ENCODE results near the gene PPP1R1C. TPM values are rescaled to one million over a fixed set of nuclear protein-coding genes. Genes with fewer than 3 reads are reported as not detected.
"Not testable (repeated sequence)": the region's sequence is repeated elsewhere in the genome, so short reads cannot be mapped to it uniquely, and the experiment has no call there.

Gene PPP1R1C
- polyA plus RNA-seq, 4 donors, result 1.5 to 3.3 (median 2.9) TPM

DNA sequence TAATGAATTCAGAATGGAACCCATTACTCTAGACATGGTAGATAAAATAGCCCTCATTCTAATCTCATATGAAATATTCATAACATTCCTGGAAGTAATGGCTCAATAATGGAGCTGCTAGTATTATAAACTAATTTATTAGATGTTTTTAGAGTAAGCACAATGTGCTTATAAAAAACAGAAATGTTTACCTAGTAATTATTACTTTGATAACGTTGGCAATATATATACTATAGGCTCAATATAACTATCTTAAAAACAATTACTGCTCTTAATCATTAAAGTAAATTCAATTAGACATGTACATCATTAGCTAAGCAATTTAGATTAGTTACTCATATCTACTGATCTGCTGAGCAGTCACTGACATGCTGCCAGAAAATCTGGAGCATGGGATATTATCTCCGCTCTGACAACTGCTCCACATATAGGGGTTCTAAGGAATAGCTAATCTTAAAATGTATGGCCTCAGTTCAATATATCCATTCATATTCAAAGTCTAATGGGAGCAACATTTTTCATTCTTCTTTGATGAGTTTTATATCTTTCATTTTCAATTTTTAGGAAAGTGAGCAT lies 19.4 kb downstream of the PPP1R1C start:
- DNase-seq (ENCODE audit: low read depth in 4 of 4, low spot score in 3 of 4), result no peak

DNA sequence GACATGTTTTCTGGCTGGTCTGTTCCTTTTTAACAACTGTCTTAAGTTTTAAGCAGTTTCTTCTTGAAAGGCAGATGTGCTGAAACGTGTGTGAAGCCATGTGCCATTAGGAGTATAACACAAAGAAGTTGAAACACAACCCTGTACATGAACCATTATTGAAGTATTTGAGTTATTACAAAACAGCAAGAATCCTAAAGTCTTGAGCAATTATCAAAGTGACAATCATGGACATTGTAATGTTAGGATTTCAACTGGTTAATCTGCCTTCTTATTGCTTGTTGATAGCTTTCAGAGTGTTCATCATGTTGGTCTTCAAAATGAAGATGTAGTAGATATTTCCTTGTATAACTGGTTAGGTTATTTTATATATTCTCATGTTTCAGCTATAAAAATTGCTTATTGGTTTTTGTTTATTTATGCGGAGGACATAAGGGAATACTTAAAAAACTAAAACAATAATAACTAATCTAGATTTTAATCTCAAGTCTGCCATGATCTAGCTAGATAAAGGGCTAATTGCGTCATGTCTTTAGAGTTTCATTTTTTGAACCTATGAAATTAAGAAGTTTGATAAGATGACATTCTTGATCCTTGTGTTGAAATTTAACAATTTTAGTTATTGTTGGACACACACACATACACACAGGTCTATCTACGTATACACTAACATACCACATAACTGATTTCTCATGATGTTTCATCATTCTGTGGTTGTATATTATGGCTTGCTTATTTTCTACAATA lies 21.1 kb downstream of the PPP1R1C start:
- DNase-seq (ENCODE audit: low read depth in 4 of 4, low spot score in 3 of 4), result no peak

DNA sequence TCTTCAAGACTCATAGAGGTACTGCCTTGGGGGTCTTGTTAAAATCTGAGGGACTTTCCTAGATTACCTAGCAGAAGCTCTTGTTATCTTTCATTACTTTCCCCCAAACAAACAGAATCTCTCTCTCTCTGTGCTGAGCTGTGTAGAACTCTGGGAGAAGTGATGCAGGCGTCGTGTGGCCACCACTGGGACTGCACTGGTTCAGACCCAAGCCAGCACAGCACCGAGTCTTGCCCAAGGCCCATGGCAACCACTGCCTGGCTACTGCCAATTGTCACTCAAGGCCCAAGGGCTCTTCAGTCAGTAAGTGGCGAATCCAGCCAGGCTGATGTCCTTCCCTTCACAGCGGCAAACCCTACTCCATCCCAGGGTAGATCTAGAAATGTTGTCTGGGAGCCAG lies 28.6 kb downstream of the PPP1R1C start:
- no peak for DNase-seq (ENCODE audit: low read depth in 4 of 4, low spot score in 3 of 4)

DNA sequence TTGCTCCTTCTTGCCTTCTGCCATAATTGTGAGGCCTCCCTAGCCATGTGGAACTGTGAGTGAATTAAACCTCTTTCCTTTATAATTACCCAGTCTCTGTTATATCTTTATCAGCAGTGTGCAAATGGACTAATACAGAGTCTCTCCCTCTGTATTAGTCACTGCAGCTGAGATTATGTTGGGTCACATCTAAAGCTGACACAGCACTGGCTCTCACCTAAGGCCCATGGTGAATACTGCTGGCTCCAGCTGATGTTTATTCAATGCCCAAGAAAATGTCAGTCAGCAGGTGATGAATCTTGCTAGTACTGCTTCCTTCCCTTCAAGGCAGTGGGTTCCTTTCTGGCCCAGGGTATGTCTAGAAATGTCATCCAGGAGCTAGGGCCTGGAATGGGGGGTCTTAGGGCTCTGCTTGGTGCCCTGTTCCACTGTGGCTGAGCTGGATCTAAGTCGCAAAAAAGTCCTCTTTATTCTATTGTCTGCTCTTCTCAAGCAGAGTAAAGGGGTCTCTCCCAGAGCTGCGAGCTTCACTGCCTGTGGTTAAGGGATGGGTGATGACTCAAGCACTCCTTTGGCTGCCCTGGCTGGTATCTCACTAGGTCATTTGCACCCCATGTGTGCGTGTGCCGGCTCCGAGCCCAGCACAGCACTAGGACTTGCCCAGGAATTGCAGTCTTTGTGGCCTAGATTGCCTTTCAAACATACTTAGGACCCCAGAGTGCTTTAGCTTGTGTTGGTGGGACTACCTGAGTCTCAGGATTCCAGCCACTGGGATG lies 29.9 kb downstream of the PPP1R1C start:
- DNase-seq (ENCODE audit: low read depth in 4 of 4, low spot score in 3 of 4), result no peak

DNA sequence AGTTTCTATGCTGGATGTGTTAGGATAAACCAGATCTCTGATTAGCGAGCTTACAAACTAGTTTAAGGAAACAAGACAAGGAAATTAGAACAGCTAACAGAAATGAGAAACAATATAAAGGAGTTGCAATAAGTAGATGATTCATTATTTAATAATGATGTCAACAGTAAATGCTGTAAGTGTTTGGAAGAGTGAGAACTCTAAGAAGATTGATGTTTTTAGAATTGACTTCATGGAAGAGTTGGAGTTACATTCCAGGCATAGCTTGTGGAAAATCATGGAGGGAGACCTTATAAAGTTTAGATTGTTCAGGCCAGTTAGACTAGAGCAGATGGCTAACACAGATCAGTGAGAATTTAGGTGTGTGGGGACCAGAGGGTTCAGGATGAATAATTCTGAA lies 32.6 kb downstream of the PPP1R1C start:
- DNase-seq (ENCODE audit: low read depth in 4 of 4, low spot score in 3 of 4), result no peak

DNA sequence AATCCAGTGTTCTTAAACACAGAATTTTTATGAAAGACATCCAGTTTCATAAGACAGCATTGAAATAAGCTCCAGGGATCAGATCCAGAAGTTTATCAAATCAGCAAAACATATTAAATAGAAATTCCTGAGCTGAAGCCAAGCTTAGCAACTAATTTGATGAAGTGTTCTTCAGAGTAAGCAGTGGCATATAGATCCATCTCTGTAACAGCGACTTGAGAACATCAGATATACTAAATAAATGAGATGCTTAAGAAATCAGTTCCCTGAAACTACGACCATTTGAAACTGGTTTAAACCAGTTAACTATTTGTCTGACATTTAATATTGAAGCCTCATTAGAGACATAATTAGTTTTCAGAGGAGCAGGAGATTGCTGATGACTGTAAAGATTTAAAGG lies 34.1 kb downstream of the PPP1R1C start:
- DNase-seq (ENCODE audit: low read depth in 4 of 4, low spot score in 3 of 4), result no peak

DNA sequence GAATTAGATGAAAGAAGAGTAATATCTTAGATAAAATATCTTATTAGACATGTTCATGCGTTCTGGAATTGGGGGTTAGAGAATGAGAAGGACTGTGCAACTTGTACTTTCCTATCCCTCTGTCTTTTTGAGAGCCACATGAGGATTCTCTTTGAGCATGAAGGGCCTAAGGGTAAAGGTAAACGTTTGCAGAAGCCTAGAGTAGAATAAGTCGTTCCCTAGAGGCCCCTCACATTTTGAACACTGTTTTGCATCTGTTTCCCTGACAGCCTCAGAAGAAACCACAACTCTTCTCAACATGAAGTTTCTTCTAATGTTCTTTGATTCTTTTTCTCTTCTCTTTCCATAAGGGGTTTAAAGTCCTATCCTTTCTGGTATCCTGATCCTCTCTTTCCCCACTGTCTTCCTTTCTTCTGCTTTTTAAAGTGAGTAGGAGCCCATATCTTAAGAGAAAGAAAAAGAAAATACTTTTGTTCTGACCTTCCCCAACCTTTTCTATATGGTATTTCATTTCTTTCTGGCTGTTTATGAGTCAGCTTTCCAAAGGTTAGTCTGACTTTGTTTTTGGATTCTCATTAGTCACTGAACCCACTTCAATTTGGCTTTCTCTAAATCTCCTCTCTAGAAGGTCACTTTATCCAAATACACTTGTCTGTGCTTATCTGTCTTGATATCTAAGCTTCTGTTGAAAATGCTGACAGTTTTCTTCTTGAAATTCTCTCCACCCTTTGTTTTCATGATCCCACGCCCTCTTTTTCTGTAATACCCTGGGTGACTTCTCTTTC lies 34.8 kb downstream of the PPP1R1C start:
- no peak for DNase-seq (ENCODE audit: low read depth in 4 of 4, low spot score in 3 of 4)

DNA sequence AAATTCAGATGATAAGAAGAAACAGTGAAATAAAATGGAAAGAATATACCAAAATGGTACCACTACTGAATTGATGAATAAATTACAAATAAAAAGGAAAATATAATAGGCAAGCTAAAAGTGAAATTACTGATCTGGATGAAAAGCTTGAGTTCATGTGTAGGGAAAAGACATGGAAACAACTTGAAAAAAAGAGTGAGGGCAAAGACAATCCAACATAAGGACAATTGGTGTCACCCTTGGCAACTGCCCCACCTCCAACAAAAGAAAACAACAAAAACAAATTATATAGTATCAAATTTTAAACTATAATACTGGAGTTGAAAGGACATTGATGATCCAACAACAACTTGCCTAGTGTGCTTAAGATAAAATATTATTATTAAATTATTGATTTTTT lies 37.6 kb downstream of the PPP1R1C start:
- no peak for DNase-seq (ENCODE audit: low read depth in 4 of 4, low spot score in 3 of 4)

DNA sequence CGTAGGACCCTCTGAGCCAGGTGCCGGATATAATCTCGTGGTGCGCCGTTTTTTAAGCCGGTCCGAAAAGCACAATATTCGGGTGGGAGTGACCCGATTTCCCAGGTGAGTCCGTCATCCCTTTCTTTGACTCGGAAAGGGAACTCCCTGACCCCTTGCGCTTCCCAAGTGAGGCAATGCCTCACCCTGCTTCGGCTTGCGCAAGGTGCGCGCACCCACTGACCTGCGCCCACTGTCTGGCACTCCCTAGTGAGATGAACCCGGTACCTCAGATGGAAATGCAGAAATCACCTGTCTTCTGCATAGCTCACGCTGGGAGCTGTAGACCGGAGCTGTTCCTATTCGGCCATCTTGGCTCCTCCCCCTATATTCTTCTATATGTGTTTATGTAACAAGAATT lies 45.2 kb downstream of the PPP1R1C start:
- DNase-seq (ENCODE audit: low read depth in 4 of 4, low spot score in 3 of 4), result not testable (repeated sequence)

DNA sequence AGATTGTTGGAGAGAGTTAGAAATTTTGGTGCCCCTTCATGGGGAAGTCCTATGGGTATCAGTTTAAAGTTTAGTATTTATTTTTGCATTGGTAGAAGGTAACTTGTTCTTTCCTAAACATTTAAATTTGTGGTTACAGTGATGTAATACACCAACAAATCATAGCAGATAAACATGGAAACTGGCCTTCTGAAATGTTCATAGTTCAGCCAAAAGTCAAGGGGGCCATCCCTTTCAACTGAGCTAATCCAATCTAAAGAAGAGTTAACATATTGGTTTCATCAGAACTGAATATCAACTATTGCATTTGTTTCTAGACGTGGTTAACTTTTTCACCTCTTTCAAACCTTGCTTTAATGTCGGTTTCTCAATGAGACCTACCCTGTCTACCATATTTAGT lies 46.3 kb downstream of the PPP1R1C start:
- no peak for DNase-seq (ENCODE audit: low read depth in 4 of 4, low spot score in 3 of 4)

DNA sequence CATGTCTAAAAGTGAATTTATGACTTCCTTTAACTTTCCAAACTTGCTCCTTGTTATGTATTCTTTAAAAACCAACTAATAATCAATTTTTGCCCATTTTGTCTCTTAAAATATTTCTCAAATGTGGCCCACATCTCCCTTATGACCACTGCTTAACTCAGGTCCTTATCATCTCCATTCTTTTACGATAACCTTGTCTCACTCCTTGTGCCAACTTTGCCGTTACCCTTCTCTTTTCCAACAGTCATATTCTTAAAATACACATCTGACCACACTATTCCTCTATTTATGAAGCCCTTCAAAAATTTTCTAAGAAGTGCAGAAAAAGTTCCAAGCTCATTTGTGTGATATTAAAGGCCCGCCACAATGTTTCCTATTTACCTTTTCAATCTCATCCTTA lies 47.8 kb downstream of the PPP1R1C start:
- DNase-seq (ENCODE audit: low read depth in 4 of 4, low spot score in 3 of 4), result no peak

DNA sequence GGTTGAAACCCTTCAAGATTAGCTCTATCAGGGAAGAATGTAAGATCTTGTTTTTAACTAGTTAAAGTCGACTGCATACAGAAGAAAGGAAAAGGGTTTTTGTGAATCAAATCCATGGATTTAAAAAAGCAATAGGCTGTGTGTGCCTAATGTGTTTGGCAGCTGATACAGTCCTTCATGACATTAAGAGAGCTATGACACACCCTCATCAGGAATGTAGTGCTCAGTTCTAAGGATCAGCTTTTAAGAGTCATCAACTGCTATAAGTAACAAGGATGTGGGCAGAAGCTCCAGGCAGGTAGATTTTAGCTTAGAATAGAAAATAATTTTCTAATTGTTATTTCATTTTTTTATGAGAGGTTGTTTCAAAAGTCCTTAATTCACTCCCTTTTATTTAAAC lies 52.9 kb downstream of the PPP1R1C start:
- DNase-seq (ENCODE audit: low read depth in 4 of 4, low spot score in 3 of 4), result no peak

DNA sequence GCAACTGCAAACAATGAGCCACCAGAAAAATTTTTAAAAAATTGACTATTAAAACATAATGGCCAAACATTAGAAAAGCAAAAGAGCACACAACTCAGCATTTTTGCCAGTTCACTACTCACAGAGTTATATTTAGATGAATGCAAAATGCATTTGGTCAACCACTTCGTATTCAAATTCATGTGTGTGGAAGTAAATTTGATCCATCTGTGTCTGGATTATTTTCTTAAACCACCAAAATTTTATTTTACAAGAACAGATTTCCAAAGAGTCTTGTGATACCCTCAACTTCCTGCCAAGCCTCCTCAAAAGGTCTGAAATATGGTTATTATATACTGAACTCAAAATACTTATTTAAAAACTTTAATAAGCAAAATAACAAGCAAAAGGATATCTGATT lies 57.4 kb downstream of the PPP1R1C start:
- no peak for DNase-seq (ENCODE audit: low read depth in 4 of 4, low spot score in 3 of 4)

DNA sequence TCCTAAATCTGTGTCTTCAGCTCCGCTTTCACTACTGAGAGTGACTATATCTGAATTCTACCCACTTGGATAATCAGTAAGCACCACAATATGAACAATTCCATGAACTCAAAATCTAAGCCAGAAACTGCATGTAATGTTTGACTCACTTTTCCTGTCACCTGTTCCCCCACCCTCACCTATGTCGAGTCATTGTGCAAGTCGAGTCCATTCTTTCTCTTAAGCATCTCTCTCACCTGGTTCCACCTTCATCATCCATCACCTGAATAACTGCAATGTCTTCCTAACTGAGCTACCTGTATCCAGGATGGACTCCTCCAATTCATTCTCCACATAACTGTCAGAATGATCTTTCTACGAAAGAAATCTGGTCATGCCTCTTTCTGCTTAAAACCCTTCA lies 58.2 kb downstream of the PPP1R1C start:
- no peak for DNase-seq (ENCODE audit: low read depth in 4 of 4, low spot score in 3 of 4)

DNA sequence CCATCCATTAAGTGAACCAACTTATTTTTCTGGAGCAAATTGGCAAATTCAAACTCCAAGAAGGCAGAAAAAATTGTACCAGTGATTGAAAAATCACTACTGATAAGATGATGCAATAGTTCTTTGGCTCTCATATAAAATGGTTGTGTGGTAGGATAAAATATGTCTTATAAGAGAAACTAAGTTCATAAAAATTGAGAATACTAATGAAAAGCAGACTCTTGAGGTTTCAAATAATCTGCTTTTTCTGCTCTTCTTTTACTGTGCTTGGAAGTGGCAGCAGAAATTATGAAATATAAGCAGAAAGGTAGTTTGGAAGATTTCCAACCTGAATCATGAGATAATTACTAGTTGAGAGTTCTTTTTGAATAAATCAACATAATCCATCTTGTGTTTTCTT lies 61.9 kb downstream of the PPP1R1C start:
- DNase-seq (ENCODE audit: low read depth in 4 of 4, low spot score in 3 of 4), result no peak

DNA sequence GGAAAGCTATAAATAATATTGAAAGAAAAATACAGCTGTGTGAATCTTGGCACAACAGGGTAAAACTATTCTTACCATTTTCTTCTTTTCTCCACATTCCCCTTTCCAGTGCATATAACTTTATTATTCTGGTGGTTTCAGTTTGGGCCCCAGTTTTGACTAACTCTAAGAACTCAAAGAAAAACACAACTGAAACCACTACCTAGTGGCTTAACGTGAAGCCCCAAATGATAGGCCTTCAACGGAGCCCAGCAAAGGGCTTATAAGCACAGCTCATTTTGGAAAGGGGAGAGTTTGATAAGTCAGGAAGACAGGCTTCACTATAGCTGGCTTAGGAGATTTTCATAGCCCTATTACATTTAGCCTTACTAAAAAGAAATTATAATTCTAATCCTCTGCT lies 62.4 kb downstream of the PPP1R1C start:
- no peak for DNase-seq (ENCODE audit: low read depth in 4 of 4, low spot score in 3 of 4)

DNA sequence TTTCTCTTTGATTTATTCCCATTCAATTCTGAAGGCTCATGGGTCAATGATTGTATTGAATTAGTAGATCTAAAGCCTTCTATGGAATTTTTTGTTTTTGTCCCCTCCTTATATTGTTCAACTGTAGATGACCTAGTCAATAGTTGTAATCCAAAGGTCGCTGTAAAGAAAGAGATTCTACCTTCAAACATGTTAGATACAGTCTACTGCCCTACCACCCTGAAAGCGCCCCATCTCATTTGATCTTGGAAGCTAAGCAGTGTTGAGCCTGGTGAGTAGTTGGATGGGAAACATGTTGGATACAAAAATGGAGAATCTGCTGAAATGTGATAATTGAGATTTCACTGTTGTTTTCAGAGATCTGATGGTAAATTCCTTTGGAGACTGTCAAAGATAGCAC lies 63.0 kb downstream of the PPP1R1C start:
- no peak for DNase-seq (ENCODE audit: low read depth in 4 of 4, low spot score in 3 of 4)

DNA sequence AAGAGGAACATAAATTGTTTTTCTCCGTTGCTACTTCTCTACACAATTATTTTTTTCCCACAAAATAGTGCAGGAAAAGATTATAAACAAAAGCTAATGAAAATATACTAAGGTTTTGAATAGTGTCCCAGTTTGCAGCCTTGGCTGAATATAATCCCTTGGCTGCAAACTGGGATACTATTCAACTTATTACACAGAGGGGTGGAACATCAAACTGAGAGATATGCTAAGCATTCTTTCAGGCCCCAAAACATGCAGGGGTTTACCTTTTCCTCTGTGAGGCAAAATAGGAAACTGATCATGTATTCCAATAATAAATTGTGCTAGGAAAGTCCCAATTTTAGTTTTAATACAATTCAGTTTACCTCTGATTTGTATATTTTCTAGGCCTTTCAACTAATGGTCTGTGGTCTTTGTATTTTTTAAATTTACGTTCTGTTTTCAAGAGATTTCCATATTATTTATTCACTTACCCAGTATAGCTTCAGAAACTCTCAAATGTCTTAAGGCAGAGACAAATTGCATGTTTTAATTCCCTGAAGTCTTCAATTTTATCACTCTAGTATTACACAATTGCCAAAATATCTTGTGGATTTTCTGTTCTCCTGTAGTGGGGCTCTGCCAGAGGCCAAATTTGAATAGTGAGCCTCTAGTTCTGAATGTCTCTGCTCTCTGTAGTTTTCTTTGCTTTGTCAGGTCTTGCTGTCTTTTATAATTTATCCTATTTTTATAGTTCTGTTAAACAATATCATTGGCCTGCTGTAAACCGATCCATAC lies 63.9 kb downstream of the PPP1R1C start:
- no peak for DNase-seq (ENCODE audit: low read depth in 4 of 4, low spot score in 3 of 4)

DNA sequence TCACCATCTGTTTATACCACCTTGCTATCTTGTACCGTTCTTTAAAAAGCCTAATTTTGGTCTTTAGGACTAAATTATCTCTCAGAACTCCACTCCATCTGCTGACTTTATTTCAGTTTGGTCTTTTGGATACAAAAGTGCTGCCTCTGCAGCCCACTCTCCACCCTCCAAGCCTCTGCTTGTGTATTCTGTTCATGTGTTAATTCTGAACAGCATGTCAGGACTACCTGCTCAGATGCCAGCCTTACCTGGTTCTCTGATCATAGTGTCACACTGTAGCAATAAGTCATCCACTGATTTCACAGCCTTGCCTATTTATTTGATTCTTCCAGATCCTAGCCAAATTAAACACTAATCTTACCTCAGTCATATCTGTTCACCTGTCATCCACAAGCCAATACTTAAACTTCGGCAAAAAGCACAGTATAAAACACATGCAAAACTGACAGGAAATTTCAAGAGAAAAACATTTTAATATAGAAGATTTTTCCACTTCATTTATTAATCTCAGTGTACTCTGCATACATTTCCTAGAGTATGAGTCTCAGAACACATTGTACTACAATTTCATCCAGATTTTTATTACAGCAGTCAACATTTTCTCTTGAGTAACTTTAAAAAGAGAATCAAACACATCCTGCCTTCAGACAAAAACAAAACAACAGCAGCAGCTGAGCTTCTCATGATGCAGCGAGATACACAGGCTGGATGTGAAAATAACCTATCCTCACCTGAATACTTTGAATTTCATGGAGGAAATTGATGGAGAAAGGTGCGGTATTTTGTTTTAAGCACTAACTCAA lies 64.9 kb downstream of the PPP1R1C start:
- DNase-seq (ENCODE audit: low read depth in 4 of 4, low spot score in 3 of 4), result no peak

DNA sequence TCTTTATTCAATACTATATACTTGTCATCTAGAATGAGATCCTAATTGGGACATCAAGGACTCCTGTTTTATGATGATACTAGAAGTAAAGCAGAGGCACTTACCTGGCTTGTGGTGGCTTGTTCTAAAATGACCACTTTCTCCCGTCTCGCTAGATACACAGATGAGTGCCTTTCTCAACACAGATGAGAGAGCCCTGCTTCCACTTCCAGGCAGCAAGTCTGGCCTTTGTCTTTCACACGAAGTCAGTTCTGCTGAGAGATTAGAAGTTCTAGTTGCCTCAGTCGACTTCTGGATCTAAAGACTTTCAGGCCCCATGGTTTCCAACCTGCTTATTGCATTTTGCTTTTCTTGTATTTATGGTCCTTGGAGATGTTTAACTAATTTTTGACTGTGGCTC lies 70.3 kb downstream of the PPP1R1C start:
- no peak for DNase-seq (ENCODE audit: low read depth in 4 of 4, low spot score in 3 of 4)
